Non-pigmented ciliary epithelial cell (primary cell): Measurements from ENCODE around the gene RNF130.

Source experiments
- DNase-seq: peaks from one replicate; pipeline ENCODE4 v3.0.0-alpha.2; 2010; ENCODE audit warnings: low read depth

The RNF130 gene, protein sequence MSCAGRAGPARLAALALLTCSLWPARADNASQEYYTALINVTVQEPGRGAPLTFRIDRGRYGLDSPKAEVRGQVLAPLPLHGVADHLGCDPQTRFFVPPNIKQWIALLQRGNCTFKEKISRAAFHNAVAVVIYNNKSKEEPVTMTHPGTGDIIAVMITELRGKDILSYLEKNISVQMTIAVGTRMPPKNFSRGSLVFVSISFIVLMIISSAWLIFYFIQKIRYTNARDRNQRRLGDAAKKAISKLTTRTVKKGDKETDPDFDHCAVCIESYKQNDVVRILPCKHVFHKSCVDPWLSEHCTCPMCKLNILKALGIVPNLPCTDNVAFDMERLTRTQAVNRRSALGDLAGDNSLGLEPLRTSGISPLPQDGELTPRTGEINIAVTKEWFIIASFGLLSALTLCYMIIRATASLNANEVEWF

DNA sequence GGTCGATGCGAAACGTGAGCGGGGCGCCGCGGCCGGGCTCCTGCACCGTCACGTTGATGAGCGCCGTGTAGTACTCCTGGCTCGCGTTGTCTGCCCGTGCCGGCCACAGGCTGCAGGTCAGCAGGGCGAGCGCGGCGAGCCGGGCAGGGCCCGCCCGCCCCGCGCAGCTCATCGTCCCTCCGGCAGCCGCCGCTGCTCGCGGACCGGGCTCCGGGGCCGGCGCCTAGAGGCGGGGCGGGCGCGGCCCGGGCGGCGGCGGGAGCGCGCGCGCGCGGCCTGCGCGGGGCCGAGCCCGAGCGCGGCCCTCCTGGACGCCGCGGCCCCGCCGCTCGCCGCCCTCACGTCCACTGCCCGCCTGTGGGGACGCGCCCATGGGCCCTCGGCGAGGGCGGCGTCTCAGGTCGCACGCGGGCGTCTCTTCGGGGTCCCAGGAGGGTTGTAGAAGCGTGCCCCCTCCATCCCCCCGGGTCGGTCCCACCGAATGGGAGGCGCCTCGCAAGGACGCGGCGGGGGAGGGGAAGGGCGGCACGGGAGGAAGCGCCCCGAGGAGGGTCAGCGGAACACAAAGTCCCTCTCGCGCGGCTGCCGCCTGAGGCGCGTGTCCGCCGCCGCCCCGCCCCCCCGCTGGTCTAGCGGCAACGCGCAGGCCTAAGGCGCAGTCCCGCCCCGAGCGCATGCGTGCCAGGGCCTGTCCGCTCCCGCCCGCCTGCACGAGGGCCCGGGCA, at the start of gene RNF130:
Gene RNF130, minus strand, starts transcription at position 229 of the 725 bp plus-strand sequence. Its CDS starts 57 bp downstream, at position 172.
- no peak for DNase-seq

DNA sequence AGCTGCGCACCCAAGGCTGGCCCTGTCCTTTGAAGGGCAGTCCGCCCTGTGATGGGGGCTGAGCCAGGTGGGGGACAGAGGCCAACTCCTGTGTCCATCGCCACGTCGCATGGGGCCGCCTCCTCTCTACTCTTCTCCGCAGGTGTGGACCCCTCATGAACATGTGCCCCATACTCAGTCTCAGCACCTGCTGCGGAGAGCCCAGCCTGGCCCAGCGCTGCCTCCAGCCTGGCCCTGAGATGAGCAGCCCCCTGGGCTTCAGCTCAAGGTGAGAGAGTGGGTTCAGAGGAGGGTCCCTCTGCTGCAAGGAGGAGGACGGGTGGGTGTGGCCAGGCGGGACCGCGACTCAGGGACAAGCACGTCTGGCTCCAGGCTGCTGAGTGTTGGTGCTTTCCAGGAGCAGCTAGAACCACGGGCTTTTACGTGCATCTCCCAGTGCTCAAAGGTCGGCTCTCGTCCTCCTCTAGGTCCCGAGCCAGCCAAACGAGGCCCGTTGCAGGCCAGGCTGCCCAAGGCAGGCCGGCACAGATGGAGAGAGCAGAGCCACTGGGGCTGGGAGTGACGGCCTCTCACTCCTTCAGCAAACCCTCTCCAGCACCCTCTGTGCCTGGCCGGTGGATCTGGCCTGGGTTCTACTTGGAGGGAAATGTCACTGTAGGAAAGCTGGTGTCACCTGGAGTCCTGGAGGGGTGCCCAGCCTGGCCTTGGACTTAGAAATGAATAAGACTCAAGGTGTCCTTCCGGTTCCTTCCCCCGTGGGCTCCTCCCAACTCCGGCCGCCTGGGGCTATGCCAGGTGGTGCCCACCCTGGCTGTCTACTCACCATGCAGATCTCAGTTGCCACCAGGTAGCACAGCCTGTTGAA, 48.9 kb upstream of the RNF130 start:
- DNase-seq = no peak

DNA sequence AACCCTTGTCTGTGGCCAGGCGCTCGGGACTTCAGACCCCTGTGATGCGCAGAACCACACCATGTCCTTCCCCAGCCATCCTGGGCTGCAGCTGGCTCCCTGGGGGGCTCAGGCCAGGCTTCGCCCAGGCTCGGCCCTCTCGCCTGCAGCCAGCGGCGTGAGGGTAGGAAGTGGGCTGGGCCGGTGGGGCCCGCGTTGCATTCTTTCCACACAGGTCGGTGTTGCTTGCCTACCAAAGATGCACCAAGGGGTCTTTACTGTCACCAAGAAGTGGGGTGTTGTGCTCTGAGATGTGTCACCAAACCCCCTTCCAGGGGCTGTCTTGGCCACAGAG, 48.3 kb upstream of the RNF130 start:
- DNase-seq = no peak

DNA sequence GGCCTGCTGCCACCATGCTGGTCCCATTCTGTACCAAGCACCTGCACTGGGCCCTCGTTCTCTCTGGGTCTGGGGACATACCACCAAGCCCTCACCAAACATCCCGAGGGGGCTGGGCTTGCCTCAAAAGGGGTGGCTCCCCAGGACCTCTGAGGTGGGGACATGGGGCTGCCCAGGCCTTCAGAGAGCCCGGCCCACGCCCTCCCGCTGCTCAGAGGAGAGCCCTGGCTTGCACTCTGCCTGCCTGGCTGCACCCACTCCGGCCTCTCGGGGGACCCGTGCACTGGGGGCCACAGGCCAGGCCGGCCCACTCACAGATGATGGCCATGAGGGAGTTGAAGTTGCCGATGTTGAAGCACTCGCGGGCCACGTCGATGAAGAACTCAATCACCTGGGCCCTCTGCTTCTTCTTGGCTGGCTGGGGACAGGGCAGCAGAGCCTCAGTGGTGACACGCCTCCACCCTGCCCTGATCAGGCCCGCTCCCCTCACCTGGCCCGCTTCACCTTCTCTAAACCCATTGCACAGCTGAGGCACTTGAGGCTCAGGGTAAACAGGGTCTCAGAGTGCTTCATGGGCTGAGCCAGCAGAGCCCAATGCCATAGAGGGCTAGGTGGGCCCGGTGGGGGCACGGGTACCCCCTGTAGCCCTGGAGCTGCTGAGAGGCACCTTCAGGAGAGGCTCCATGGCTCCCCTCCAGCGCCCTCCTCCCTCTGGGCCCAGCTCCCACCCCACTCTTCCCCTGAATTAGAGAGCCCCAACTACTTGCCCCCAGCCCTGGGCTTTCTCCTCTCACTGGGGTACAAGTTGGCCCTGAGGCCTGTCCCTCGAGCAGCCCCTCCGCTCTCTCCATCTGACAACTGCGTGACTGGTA, 47.7 kb upstream of the RNF130 start:
- DNase-seq = no peak

DNA sequence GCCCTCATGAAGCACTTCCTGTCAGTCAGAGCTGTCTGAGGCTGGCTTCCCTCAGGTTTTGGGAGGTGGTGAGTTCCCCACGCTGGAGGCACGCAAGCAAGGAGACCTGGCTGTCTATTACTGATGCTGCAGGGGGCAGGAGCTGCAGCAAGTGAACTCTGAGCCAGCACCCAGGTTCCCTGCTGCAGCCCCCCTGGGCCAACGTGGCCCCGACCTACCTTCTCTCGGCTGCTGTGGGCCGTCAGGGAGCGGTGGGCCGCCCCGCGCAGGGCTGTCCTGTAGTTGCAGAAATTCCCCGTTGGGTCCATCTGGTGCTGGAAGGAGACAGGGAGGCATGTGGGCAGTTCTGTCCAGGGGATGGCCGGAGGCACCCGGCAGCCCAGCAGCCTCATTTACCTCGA, 46.8 kb upstream of the RNF130 start:
- no peak for DNase-seq

DNA sequence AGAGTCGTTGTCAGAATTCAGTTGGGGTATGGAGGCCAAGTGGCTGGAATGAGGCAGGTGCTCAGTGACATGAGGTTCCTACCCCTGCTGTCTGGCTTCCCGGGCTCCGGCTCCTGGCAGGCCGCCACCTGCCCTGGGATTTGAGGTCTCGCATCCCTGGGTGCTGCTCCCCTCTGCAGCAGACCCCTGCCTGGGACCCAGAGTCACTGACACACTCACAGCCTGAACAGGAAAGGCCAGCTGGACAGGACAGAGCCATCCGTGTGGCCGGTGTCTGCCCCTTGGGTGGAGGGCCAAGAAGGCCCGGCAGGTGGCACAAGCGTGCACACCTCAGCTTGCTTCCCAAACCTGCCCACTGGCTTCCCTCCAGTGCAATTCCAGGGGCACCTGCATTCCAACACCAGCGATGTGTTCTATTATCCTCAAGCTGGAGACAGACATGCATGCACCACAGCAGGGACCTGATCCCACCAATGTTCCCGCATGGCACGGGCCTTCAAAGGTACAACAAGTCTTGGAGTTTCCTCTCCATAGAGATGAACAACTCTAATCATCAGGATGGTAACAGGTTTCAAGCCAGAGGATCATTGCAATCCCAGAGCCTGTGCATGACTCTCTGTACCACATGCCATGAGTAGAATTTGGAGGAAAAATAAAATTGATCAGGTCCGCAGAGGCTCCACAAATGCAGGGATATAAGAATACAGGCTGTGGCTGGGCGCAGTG, 45.6 kb upstream of the RNF130 start:
- DNase-seq = no peak

DNA sequence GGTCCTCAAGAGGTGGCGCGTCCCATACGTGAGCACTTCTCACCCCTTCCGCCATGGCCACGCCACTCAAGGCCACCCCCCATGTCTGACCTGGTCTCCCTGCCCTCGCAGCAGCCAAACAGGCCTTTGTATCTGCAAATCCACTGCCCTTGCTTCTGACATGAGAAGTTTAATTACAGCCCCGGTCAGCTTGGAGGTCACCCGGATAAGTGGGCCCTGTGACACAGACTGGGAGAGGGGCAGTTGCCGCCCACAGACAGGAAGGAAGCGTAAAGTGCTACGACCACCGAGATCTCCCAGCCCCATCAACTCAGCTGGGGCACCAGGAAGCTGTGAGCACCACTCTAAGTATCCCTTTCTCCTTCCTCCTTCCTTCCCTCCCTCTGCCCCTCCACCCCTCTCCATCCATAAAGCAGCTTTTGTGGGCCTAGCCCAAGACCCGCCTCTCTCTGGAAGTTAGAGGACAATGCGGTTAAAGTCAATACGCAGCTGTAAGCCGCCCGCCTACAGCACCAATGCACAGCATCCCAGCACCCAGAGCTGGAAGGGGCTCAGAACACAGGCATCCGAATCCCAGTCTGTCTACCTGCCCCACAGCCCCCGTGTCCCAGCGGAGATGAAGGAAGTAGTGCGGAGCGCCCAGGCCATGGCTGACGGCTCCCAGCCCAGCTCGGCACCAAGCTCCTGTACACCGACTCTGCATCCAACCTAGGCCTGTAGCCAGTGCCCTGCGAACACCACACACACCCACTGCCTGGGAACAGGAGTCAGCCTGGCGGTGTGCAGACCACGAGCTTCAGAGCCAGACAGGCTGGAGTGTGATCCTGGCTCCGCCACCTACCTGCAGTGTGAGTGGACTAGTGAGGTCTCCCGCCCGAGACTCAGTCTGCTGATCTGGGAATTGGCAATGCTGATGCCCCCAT, 44.8 kb upstream of the RNF130 start:
- DNase-seq = no peak

DNA sequence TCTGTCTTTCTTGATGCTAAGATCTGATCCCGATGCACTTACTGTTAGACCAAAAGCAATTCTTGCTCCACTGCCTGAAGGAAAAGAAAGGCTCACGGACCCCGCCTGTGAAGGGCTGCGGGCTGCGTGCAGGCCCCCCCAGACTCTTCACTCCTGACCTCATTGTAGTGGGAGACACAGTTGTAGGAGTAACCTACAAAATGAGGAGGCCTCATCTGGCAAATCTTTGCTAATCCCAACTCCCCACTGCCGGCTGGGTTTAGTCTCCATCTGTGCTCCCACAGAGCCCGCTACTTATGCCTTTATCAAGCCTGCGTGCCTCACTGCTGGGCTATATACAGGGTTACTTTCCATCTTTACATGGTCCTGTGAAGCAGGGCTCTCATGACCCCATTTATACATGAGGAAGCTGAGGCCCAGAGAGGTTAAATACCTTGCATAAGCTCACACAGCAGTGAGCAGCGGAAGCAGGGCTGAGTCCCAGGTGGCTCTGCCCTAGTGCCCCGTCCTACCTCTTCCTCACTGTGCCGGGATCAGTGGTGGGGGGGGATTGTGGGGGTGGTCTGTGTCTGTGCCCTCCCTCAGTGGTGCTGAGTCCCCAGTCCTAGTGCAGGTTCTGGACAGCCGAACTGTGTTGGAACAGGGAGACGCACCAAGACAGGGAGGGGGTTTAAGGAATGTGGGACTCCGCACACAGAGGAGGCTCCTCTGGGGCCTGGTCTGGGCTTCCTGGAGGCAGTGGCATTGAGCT, 43.9 kb upstream of the RNF130 start:
- no peak for DNase-seq

DNA sequence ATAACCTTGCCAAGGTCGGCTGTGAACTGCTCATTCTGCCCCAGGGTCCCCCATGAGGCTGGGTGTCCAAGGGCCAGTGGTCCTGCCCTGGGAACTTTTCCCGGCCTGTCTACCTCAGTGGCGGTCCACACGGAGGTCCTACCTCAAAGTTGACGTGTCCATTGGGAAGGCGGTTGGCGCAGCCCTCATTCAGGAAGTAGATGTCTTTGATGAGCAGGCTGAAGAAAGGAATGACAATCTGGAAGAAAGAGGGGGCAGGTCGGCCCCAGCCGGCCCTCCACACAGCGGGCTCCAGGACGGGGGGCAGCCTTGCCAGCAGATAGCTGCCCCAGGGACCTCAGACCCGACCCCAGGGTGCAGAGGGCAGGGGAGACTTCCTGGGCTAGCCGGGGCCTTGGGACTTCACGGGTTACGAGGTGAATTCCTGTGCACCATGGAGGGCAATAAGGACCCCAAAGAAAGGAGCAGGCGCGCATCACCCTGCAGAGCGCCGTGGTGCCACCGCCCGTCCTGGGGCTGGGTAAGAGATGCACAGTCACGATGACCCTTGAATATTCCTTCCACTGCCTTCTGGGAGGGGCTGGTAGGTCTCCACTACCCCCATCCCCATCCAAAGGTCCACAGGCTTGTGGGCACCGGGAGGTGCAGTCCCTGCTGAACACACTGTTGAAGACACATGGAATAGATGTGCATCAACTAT, 42.9 kb upstream of the RNF130 start:
- DNase-seq = no peak

DNA sequence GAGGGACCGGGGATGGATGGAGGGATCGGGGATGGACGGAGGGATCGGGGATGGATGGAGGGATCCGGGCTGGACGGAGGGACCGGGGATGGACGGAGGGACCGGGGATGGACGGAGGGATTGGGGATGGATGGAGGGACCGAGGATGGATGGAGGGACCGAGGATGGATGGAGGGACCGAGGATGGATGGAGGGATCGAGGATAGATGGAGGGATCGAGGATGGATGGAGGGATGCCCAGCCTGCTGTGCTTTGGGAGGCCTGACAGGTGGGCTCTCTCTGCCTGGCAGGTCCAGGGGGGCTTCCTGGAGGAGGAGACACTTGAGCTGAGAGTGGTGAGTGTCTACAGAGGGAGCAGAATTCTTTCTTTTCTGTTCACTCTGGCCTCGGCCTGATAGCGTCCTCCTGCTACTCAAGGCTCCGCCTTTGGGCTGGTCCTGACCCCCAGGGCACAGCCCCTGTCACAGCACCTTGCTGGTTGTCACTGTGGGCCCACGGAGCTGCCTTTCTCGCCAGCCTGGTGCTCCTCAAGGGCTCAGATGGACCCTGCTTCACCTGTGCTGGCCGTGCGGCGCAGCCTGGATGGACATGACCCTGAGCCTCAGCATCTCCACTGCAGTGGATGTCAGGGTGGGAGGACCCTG, 42.2 kb upstream of the RNF130 start:
- DNase-seq = no peak

DNA sequence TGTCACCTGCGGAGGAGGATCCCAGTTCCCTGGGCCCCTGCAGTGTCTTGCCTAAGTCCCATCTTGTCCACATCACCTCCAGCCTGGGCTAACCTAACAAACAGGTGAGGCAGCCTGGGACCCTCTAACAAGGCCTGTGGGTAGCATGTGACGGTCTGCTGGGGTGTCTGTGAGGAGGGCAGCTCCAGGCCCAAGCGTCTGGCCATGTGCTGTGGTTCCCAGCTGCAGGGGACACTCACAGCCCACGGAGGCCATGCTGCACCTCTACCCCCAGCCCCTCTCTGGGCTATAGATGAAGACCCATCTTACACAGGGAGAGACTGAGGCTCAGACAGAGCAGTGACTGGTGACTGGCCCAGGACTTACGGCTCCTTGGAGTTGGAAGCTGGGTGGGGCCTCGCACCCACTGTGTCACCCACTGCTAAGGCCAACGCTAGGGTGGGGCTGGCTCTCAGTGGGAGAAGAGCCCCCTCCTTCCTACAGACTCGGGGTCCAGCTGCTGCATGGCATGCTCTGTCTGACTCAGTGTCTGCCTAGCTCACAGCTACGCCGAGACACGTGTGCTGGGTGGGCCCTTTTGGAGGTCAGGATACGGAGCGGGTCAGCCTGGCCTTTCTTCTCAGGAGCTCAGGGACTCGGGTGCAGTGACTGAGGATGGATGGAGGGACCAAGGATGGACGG, 40.8 kb upstream of the RNF130 start:
- DNase-seq = no peak

DNA sequence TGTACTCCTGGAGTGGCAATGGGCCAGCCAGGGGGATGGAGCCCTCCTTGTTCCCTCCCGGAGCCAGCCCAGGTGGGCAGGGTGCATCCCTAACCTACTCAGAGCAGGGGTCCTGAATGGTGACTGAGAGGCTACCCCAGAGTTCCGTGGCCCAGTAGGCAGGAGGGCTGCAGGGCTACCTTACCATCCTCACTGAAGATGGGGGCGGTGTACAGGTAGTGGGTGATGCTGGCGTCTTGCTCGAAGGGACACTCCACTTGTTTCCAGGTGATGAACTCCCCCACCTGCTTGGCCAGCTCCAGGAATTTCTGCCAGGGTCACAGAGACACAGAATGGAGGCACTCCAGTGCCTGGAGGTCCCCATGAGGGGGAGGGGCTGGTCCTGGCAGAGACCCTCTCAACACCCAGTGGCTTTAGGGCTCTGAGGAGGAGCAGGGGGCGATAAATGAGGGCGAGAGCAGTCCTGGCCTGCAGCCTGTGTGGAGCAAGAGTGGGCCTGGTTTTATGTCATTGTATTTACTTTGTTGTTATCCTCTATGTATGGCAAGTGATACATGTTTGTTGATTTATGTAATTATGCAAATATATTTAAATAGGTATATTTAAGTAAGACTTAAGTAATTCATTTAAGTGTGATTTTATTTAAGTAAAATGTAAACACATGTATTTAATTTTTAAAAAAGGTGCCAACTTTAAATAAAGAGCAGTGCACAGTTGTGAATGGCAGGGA, 39.9 kb upstream of the RNF130 start:
- DNase-seq = no peak

DNA sequence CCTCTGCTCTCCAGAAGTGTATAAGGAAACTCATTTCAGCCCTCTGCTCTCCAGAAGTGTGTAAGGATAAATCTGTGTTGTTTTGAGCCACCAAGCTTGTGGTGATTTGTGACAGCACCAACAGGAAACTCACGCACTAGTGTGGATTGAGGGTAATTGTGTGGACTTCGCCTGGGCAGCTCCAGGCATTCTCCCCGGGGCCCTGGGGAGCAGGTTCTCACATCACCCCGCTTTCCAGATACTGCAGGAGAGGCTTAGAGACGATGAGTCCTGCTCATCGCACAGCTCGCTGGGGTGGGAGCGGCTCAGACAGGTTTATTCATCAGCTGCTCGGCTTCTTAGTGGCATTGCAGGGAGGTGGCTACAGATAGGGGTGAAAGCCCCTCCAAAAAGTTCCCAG, 38.4 kb upstream of the RNF130 start:
- no peak for DNase-seq

DNA sequence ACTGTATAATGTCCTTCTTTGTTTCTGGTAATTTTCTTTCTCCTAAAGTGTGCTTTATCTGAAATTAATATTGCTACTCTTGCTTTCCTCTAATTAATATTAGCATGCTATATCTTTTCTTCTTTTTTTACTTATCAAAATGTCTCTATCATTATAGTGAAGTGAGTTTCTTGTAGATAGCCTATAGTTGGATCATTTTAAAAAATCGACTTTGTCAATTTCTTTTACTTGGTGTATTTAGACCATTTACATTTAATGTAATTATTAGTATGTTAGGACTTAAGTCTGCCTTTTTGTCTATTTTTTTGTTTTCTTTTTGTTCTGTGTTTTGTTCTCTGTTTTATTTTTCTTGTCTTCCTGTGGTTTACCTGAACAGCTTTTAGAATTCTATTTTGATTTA, 35.4 kb upstream of the RNF130 start:
- DNase-seq = no peak

DNA sequence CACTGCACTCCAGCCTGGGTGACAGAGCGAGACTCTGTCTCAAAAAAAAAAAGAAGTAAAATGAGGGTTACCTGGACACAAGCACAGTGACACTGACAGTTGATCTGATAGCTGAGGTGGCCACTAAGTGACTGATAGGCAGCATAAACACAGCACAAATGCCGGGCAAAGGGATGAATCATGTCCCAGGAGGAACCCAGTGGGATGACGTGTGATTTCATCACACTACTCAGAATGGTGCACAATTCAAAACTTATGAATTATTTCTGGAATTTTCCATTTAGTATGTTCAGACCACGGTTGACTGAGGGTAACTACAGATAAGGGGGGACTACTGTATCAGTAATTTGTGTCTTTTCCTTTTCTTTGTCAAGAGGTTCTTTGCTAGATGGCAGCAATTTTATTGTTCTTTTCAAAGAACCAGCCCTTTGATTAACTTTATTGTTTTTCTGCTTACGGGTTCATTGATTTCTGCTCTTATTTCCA, 34.3 kb upstream of the RNF130 start:
- DNase-seq = no peak

DNA sequence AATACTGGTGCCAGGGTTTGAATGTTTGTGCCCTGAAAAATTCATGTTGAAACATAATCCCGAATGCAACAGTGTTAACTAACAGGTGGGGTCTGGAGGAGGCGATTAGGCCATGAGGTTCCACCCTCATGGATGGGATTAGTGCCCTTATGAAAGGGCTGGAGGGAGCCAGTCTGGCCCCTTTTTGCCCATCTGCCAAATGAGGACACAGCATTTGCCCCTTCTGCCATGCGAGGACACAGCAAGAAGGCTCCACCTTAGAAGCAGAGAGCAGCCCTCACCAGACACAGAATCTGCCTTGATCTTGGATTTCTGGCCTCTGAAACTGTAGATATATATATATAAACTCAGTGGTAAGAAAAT, 32.6 kb upstream of the RNF130 start:
- no peak for DNase-seq
